Frontal cortex (tissue), 4 donors: ENCODE data around the gene CHL1. TPM values are rescaled to one million over a fixed set of nuclear protein-coding genes. Genes with fewer than 3 reads are reported as not detected.
"Not testable (repeated sequence)": the region's sequence is repeated elsewhere in the genome, so short reads cannot be mapped to it uniquely, and the experiment has no call there.

ENCODE experiments used
- DNase-seq, 2 donors: peaks; one replicate each; pipeline ENCODE4 v3.0.0; 2012; ENCODE audit warnings: low spot score in 2 of 2
- FAIRE-seq: peaks from 2 replicates; lab custom pipeline; 2012; peaks lifted over from hg19 to GRCh38; lab: Jason Lieb, UNC
- total RNA-seq: library from RNA; depleted of rRNA; stranded (reverse); fragments of >200 nt; gene quantifications from one replicate; pipeline ENCODE4 v1.2.3, GENCODE V29; 2014
- donor health status: control.
- donor health status: control.
- donor health status: control.

Gene CHL1
- total RNA-seq, 1 donor from 2014 or later: 1,010 TPM

DNA sequence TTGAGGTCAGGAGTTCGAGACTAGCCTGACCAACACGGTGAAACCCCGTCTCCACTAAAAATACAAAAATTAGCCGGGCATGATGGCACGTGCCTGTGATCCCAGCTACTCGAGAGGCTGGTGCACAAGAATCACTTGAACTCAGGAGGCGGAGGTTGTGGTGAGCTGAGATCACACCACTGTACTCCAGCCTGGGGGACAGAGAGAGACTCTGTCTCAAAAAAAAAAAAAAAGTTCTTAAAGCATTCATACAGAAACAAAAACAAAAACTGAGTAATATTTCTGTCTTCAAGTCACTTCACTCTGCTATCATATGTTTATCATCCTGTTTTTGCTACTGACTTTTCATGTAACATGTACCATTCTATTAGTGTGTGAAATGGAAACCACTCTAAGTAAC, 169.7 kb downstream of the CHL1 start:
- FAIRE-seq, DNase-seq: not testable (repeated sequence)

DNA sequence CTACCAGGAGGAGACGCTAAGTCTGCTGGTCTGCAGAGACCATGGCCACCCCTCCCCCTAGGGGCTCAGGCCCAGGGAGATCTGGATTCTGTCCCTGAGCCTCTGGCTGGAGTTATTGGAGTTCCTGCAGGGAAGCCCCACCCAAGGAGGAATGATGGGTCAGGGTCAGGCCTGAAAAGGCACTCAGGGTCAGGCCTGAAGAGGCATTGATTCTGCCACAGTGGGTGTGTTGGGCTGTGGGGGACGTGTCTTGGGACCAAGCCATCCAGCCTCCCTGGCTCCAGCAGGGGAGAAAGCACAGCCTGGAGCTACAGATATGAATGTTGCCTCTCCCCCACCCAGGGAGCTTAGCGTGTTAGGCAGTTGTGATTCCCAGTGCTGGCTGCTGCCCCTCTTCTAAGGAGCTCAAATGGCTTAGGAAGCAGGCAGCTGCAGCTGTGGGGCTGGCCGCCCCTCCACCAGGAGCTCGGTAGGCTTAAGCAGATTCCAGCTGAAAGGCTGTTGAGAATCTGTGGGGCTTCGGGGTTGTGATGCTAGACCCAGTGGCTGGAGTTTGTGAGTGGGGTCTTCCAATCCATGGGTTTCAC, 176.7 kb downstream of the CHL1 start:
- no peak for FAIRE-seq
- no peak for DNase-seq

DNA sequence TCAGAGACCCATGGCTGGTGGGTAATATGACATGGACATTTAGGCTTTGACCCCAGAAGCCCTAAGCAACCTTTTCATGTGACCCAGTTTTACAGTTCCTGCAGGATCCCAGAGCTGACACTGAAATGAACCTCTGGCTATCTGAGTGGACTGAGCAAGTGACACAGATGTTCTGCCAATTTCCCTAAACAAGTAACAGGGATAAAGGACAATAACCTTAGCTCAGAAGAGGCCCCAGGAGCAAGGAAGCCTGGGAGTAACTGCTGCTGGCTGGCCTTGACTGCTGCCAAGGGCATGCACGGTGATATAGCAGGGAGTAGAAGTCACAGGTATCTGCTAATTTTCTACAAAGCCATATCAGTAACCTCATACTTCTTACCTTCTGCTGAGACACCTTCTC, 177.9 kb downstream of the CHL1 start:
- DNase-seq (no peak), FAIRE-seq (no peak)

DNA sequence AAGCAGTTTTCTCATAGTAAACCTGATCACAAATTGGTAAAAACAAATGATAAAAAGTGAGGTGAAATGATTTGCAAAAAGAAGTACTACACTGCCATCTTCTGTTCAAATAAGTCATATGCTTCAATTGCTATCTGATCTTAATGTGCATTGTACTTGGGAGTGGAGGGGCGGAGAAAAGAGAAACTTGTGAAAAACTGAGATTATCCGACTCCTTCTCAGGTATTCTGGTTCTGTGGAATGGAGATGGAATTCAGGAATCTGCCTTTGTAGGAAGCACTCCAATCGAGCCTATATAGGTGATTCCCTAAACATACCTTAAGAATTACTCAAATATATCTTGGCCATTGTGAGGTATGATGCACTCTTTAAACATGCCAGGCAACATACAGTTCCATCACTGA, 180.6 kb downstream of the CHL1 start:
- FAIRE-seq (no peak), DNase-seq (peak in 1 of 2 donors; percentile 11)

DNA sequence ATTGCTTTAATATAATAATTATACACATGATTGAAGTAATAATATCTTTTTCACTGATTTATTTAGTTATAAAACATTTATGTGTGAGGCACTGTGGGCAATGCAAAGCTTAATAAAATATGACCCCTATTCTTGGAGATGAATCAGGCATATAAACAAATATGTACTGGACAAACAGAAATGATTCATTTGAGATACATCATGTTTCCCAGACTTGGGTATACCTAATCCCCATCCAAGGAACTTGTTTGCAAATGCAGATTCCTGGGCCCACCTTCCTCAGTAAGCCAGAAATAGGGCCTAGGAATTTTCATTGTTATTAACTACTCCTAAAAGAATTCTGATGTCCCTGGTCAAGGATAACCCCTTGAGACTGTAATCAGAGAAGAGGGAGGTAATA, 184.2 kb downstream of the CHL1 start:
- FAIRE-seq: no peak

DNA sequence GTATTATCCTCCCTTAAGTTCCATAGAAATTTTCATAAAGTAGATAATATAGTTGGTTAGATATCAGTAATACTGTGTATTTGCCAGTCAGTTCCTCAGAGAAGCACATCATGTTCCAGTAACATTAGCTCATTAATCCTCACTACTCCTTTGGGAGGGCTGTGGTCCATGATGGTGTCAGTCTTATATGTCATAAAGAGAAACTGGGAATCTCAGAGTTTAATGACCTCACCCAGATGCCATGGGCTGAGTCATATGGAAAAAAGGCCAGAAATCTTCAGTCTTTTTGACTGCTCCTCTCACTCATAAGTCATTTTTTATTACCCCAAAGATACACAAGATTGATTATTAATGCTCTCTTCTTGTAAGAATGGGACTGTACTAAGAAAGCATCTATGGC, 188.6 kb downstream of the CHL1 start:
- FAIRE-seq: no peak
- no peak for DNase-seq

More for the DNA sequence above, 184.2 kb downstream of the CHL1 start:
- no peak for DNase-seq

DNA sequence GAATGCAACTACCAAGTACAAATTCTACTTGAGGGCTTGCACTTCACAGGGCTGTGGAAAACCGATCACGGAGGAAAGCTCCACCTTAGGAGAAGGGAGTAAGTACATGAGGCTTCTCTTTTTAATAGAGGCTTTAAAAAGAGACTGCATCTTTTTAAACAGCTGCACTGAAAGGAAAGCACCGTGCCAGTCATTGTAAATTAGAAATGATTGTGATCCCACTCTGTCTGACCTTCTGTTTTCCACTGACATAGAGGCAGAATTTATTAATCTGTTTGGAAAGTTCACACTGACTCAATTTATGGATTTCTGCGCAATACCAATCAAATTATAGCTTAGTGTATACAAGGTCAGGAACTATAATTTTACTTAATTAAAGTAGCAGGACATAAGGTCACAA, 198.2 kb downstream of the CHL1 start:
- FAIRE-seq: no peak
- DNase-seq: no peak

DNA sequence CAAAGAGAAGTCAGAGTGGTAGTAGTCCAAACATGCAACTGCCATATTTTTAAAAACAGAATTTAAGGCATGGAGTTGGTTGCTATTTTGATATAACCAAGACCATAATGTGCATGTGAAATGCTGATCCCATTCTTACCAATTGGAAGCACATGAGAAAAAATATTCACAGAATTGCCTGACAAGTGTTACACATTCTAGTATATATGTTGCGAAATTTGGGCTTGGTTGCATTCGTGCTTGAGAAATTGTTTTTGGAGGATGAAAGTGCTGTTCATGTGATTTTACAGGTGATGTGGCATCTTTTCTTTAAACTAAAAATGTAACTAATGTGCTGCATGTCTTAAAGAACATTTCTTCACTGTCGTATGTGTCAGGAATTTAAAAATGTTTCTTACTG, 199.7 kb downstream of the CHL1 start:
- FAIRE-seq (no peak), DNase-seq (no peak)

DNA sequence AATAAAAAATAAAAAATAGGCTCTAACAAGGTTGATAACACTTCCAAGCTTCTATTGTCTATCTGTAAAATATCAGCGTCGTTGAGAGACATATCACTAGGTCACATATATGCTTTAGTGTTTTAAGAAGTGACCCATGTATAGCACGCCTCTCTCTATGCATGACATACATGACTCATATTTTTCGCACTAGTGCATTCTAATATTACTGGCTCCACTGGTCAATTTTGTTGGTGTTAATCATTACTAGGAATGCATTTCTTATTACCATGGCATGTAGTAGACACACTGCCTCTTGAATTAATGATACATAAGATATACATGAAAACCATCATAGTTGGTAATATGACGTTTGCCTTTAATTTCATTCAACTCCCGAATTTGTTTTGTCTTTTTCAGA, 203.1 kb downstream of the CHL1 start:
- FAIRE-seq (no peak), DNase-seq (no peak)

DNA sequence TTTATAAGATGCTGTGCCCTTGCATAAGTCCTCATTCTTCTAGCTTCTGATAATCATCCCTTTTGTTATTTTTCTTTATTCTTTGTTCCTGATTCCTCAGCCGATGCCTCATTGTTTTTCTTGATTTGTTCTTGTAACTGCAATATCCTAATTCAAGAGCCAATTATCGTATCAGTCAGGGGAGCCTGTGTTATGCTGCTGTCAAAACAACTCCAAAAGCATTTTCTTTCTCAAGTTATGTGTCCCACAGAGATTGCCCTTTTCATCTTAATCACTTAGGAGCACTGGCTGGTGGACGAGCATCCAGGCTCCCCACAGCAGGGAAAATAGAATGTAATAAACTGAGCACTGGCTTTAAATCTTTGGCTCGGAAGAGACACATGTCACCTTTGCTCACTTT, 207.3 kb downstream of the CHL1 start:
- FAIRE-seq (no peak), DNase-seq (no peak)

DNA sequence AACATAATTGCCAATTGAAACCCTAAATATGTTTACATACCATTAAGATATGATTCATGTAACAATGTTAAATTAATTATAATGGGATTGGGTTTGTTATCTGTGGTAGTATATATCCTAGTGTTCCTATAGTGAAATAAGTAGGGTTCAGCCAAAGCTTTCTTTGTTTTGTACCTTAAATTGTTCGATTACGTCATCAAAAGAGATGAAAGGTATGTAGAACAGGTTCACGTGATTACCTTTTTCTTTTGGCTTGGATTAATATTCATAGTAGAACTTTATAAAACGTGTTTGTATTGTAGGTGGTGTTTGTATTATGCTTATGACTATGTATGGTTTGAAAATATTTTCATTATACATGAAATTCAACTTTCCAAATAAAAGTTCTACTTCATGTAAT, 212.4 kb downstream of the CHL1 start:
- DNase-seq (no peak), FAIRE-seq (no peak)

DNA sequence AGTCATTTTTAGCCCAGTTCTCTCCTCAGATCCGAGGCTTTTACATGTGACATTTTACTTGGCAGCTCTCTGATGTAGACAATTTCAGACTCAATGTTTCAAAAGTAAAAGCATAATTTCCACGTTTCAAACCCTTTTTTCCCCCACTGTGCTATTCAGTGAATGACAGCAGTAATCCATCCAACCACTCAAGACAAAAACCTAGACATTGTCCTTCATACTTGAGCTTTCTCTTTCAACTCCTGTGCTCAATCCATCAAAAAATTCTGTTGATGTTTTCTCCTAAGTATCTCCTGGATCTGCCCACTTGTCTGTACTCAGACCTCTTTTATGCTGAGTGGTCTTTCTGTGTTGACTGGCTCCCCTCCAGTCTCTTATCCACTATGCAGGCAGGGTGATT, 214.7 kb downstream of the CHL1 start:
- DNase-seq (no peak), FAIRE-seq (no peak)

DNA sequence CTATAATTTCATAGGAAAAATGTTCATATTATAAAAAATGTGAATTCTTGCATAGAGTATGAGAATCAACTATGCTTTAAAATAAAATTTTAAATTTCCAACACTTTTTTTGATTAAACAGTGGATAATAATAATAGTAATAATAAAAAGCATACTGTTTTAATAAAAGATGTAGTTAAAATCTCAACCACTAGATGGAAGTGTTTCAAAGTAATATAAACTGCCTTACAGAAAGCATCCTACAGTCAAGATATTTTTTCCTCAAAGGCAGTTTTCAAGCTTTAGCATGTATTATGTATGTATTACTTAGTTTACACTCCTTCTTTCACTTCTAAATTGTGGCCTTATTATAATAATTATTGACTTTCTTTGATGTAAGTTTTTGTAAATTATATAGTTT, 217.5 kb downstream of the CHL1 start:
- DNase-seq (no peak), FAIRE-seq (peak; percentile 90)

DNA sequence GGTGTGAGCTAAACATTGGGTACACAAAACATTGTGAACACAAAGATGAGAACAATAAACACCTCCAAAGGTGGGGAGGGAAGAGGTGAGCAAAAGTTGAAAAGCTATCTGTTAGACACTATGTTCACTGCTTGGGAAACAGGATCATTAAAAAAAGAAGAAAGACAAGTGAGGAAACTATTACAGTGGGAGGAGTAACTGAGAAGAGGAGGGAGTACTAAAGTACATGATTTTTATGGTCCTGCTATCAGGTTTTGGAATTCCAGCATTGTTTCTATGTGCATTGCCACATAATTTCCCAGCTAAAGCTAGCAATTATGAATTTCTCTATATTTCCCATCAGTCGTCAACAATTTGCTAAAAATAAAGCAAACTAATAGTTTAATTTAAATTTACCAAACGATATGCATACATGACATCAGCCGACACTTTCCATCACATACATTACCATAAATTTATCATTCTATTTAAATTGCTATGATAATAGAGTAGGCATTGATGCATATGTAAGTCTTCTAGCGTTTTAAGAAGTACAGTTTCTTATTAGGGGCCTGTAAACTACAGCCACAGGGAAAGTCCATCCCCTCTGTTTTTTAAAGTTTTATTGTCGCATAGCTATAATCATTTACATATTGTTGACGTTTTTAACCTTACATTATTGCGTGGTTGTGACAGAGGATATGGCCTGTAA, 221.8 kb downstream of the CHL1 start:
- DNase-seq: no peak
- no peak for FAIRE-seq

DNA sequence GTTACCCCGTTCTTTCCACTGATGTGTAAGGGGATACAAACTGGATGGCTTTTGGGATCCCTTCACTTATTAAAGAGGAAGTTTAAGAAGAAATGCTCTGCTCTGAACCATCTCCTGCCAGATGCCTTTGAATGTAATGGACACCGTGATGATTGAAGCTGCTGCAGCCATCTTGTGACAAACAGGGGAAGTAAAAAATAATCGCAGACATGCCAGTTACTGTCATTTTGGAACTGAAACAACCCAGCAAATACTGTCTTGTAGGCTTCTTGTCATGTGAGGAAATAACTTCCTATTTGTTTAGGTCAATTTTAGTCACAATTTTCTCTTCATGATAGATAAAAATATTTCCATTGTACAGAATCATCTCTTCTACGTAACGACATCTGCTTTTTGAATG, 224.0 kb downstream of the CHL1 start:
- FAIRE-seq (no peak), DNase-seq (no peak)

DNA sequence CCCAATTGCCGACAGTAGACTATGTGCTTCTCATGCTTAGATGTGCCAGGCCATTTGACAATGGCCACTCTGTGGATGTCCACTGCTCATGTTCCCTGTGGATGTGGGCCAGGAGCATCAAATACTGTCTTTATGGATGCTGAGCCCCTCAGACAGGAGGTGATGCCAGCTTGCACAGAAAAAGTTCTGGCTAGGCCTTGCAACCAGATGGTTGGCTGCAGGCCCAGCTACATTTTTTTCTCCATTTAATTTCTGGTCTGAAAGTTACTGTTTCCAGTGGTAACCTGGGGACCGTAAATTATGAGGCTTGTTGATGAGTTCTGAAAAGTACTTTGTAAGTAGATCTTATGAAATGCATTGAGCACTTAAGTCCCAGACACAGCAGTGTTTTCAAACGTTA, 228.5 kb downstream of the CHL1 start:
- FAIRE-seq (no peak), DNase-seq (no peak)

DNA sequence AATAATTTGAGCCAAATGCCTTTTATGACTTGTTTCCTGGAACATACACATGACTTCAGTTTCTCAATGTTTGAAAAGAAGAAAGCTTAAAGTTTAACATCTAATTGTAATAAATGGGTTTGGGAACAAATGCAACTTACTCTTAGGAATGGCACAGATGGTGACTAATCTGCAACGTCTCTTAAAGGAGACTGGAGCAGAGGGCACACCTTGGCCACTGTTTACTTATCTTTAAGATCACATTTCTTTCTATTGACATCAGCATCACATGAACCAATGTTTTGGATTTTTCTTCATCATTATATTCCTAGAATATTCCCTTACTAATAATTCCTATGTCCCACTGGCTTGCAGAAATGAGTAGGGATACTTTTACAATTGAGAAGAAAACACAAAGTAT, 229.5 kb downstream of the CHL1 start:
- DNase-seq: no peak
- FAIRE-seq: no peak

DNA sequence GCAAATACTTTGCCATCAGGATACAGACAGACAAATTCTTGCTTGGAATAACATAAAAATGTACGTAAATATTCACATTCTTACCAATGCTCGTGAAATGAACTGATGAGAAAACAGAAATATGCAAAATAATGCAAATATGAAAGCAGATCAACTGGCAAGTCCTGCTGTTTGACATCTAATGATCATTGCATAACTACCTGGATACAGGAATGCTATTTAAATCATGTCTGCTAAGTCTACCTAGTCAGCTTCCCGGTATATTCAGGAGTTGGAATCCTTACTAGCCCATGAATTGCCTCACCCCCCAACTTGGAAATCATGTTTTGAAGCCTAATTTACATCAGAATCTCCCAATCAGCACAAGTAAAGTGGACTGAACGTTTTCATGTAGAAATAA, 230.6 kb downstream of the CHL1 start:
- DNase-seq (no peak), FAIRE-seq (no peak)

DNA sequence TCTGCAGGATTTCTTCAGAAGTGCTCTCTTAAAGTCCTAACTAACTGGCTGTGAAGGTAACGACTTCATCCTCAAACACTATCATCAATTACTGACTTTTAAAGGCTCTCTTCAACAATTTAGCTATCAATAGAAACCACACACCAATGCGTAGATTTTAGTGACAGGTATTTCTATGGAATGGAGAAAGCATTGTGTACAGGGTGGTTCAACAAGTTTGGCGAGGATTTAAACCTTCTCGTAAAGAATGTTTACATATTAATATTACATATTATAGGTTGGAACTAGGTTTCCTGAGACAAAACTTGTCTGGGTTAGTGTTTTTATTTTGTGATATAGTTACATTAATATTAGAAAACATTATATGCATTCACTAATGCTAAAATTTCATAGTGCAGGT, 233.6 kb downstream of the CHL1 start:
- DNase-seq (no peak), FAIRE-seq (no peak)

DNA sequence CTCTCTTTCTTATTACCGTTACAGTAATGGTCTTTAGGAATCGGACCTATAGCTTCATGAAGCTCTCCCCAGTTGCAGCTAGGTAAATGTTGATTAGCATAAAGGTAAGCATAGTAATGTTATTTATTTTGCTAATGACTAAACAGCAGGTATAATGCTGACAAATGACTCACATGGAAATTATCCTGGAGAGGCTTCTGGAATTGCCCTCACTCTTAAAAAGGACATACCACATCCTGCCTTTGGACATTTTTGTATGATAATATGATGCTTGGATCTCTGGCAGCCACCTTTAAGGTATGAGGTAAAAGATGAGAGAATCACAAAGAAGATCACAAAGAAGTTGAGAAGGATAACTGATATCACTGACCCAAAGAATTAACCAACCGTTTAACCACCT, 238.6 kb downstream of the CHL1 start:
- DNase-seq (no peak), FAIRE-seq (no peak)

DNA sequence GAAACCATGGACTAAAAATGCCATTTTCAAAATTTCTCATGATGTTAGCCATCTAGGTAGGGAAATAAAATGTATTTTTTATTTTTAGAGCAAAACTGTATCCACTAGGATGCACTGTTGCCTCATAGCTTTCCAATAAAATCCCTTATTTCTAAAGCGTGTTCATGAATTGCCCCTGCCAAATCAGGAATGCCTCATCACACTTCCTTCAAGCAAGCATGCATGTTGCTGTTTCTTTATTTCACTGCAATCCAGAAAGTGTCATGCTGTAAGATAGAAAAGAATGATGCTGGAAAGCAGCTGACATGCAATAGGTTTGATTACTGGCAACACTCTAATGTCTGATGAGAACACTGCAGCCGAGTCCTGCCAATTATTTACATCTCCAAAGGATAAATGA, 239.5 kb downstream of the CHL1 start:
- FAIRE-seq: no peak

DNA sequence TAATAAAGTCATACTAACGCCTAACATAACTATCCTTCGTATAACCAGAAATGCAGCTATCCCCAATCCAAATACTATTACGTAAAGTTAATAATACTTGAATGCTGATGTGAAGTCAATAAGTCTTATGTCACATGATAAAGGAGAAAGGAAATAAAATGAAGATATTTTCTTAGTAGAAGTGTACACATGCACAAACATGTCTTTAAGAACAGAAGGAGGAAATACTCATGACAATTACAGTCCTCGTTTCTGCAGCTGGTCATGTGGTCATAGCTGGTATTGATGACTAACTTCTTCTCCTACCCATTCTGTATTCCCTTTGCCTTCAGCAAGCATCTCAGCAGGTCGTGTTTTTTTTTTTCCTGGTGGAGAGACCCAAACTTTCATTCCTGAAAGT, 244.3 kb downstream of the CHL1 start:
- no peak for FAIRE-seq

More for the DNA sequence above, 239.5 kb downstream of the CHL1 start:
- no peak for DNase-seq

More for the DNA sequence above, 244.3 kb downstream of the CHL1 start:
- no peak for DNase-seq
